SK-N-MC (cell line): ENCODE results near the gene MED4.
"Not testable (repeated sequence)": the region's sequence is repeated elsewhere in the genome, so short reads cannot be mapped to it uniquely, and the experiment has no call there.

Experiments used
- EZH2 ChIP-seq: fragments of 200-600 bp; sonication (generic); IDR thresholded peaks from one replicate; pipeline ENCODE4 v1.6.1; 2017; ENCODE audit warnings: antibody characterized with exemption
- FOXP2 ChIP-seq: optimal IDR thresholded peaks from 2 replicates; pipeline ENCODE3; 2011; ENCODE audit warnings: mild to moderate bottlenecking, moderate library complexity; ENCODE audit not compliant: insufficient read depth; ENCODE audit errors: extremely low read length, control extremely low read depth

- TF ChIP-seq EZH2, FOXP2: not testable (repeated sequence)
These were observed 36.4 kb downstream of the MED4 start for GRCh38 chr13:48058536-48058935.
